MM.1S (cell line): Measurements from ENCODE around the gene PITX3.

Experiments
- DNase-seq: peaks from one replicate; pipeline ENCODE4 v3.0.0-alpha.2; 2015
- H2AFZ ChIP-seq: fragments of 300-600 bp; sonication (generic); 2 replicates; pipeline ENCODE4 v1.6.0; 2016; ENCODE audit warnings: antibody characterized with exemption, low read length
- H3F3A ChIP-seq: fragments of 300-600 bp; sonication (generic); 2 replicates; pipeline ENCODE4 v1.6.1; 2016; ENCODE audit warnings: mild to moderate bottlenecking, antibody characterized with exemption, low read length, moderate library complexity, mixed read lengths; ENCODE audit not compliant: insufficient read depth
- H3K27ac ChIP-seq: fragments of 300-600 bp; sonication (generic); 2 replicates; pipeline ENCODE4 v1.5.1; 2016; ENCODE audit warnings: mild to moderate bottlenecking, low read length
- H3K27me3 ChIP-seq: fragments of 300-600 bp; sonication (generic); replicated peaks from 2 replicates; pipeline ENCODE4 v1.6.0; 2016; ENCODE audit warnings: low read length; ENCODE audit not compliant: insufficient read depth
- H3K36me3 ChIP-seq: fragments of 300-600 bp; sonication (generic); replicated peaks from 2 replicates; pipeline ENCODE4 v1.6.1; 2016; ENCODE audit warnings: mild to moderate bottlenecking, low read length, mixed read lengths; ENCODE audit not compliant: insufficient read depth
- H3K4me1 ChIP-seq: fragments of 300-600 bp; sonication (generic); 2 replicates; pipeline ENCODE4 v1.6.1; 2016; ENCODE audit warnings: low read length, mixed read lengths
- H3K4me2 ChIP-seq: fragments of 300-600 bp; sonication (generic); 2 replicates; pipeline ENCODE4 v1.6.0; 2016; ENCODE audit warnings: low read depth, low read length
- H3K4me3 ChIP-seq: fragments of 300-600 bp; sonication (generic); 2 replicates; pipeline ENCODE4 v1.5.1; 2016; ENCODE audit warnings: low read length, mixed read lengths
- H3K79me2 ChIP-seq: fragments of 300-600 bp; sonication (generic); 2 replicates; pipeline ENCODE4 v1.6.1; 2016; ENCODE audit warnings: mixed run types, low read length, mixed read lengths
- H3K9ac ChIP-seq: fragments of 300-600 bp; sonication (generic); 2 replicates; pipeline ENCODE4 v1.6.1; 2016; ENCODE audit warnings: low read length, mixed read lengths
- H3K9me2 ChIP-seq: fragments of 300-600 bp; sonication (generic); replicated peaks from 2 replicates; pipeline ENCODE4 v1.6.1; 2016; ENCODE audit warnings: mild to moderate bottlenecking, low read length, mixed read lengths; ENCODE audit not compliant: insufficient read depth
- H3K9me3 ChIP-seq: fragments of 300-600 bp; sonication (generic); replicated peaks from 2 replicates; pipeline ENCODE4 v1.6.1; 2016; ENCODE audit warnings: mild to moderate bottlenecking, low read length, mixed read lengths; ENCODE audit not compliant: insufficient read depth
- H4K20me1 ChIP-seq: fragments of 300-600 bp; sonication (generic); 2 replicates; pipeline ENCODE4 v1.6.1; 2016; ENCODE audit warnings: mild to moderate bottlenecking, low read length, moderate library complexity, mixed read lengths; ENCODE audit not compliant: insufficient read depth
- EZH2 ChIP-seq: fragments of 300-600 bp; sonication (generic); optimal IDR thresholded peaks from 2 replicates; pipeline ENCODE3; 2017; ENCODE audit warnings: low read depth, mild to moderate bottlenecking, antibody characterized with exemption, low read length, mixed read lengths
- EZH2phosphoT487 ChIP-seq: fragments of 300-600 bp; sonication (generic); IDR thresholded peaks from 2 replicates; pipeline ENCODE4 v1.6.1; 2018; ENCODE audit warnings: antibody characterized with exemption, low read length
- TF ChIP-seq, protein P1 (sequence below): fragments of 300-600 bp; sonication (generic); IDR thresholded peaks from 2 replicates; pipeline ENCODE4 v1.5.1; 2016; ENCODE audit warnings: antibody characterized with exemption, low read length, mixed read lengths

Gene PITX3

DNA sequence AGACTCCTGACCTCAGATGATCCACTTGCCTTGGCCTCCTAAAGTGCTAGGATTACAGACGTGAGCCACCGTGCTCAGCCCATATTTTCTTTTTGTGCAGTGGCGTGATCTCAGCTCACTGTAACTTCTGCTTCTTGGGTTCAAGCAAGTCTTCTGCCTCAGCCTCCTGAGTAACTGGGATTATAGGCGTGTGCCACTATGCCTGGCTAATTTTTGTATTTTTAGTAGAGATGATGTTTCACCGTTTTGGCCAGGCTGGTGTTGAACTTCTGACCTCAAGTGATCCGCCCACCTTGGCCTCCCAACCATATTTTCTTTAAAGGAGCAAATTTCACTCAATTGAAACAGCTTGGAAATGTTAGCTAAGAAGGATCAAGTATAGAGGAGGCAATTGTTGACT is 20.5 kb upstream of the PITX3 start:
- DNase-seq = no peak
- Histone ChIP-seq H3K36me3 (peaks cover 8% of the 10 kb centered on the region; the same call in 1 of the 2 replicates), H3K27me3 (no peaks in the 10 kb centered on the region), H4K20me1 (peaks cover 10% of the 10 kb centered on the region; the same call in 1 of the 2 replicates), H3K27ac (no peak overlapping the region), H3K9me2 (no peaks in the 10 kb centered on the region), H3F3A (no peaks in the 10 kb centered on the region), H3K9me3 (no peaks in the 10 kb centered on the region), H3K79me2 (peaks cover 93% of the 10 kb centered on the region), H3K4me1 (no peaks in the 10 kb centered on the region), H3K9ac (no peak overlapping the region), H3K4me2 (no peak overlapping the region), H2AFZ (no peak overlapping the region), H3K4me3 (no peak overlapping the region)
- TF ChIP-seq, protein P1, sequence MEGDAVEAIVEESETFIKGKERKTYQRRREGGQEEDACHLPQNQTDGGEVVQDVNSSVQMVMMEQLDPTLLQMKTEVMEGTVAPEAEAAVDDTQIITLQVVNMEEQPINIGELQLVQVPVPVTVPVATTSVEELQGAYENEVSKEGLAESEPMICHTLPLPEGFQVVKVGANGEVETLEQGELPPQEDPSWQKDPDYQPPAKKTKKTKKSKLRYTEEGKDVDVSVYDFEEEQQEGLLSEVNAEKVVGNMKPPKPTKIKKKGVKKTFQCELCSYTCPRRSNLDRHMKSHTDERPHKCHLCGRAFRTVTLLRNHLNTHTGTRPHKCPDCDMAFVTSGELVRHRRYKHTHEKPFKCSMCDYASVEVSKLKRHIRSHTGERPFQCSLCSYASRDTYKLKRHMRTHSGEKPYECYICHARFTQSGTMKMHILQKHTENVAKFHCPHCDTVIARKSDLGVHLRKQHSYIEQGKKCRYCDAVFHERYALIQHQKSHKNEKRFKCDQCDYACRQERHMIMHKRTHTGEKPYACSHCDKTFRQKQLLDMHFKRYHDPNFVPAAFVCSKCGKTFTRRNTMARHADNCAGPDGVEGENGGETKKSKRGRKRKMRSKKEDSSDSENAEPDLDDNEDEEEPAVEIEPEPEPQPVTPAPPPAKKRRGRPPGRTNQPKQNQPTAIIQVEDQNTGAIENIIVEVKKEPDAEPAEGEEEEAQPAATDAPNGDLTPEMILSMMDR = no peak
- no peak for TF ChIP-seq EZH2phosphoT487

DNA sequence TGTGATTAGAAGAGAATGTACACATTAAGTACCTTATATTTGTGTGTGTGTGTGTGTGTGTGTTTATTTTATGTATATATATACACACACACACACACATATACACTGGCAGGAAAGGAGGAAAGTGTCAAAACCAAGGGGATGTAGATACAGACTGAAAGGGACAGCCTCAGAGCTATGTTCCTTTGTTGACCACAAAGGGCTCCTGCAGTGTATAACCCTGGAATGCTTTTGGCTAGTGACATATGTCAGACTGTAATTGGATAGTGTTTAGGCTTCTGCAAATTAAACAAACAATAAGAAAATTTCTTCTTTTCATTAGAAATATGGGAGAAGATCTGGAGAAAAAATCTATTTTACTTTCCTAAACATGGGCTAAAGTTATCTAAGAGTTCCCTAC is 19.9 kb upstream of the PITX3 start:
- Histone ChIP-seq H3K9me3 (no peaks in the 10 kb centered on the region), H3F3A (no peaks in the 10 kb centered on the region), H3K79me2 (peaks cover 93% of the 10 kb centered on the region), H3K27me3 (no peaks in the 10 kb centered on the region), H3K4me3 (no peak overlapping the region), H2AFZ (no peak overlapping the region), H3K27ac (no peak overlapping the region), H3K36me3 (peaks cover 8% of the 10 kb centered on the region; the same call in 1 of the 2 replicates), H4K20me1 (peaks cover 14% of the 10 kb centered on the region; the same call in 1 of the 2 replicates), H3K4me2 (no peak overlapping the region), H3K4me1 (no peaks in the 10 kb centered on the region), H3K9ac (no peak overlapping the region), H3K9me2 (no peaks in the 10 kb centered on the region)
- no peak for DNase-seq
- TF ChIP-seq EZH2 (no peak), EZH2phosphoT487 (no peak)
- TF ChIP-seq, protein P1 = no peak

DNA sequence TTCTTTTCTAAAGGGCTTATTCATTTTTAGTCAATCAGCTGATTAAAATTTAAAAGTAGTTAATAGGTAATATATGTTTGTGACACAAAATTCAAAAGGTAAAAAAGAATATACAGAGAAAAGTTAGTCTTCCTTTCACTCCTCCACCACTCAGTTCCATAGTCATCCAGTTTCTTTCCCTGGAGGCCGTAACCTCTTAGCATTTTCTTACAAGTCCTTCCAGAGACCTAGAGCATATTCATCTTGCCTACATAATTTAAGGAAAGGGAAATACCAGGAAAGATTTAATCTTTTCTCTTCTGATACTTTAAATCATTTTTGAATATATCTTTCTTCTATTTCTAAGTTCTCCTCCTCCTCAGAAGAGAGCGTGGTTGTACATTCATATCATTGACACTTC is 14.1 kb upstream of the PITX3 start:
- peaks cover 94% of the 10 kb centered on the region for H3K79me2 ChIP-seq
- H3K4me1 ChIP-seq = no peaks in the 10 kb centered on the region
- no peak for DNase-seq
- H3F3A ChIP-seq = no peaks in the 10 kb centered on the region
- no peak overlapping the region for H3K4me3 ChIP-seq
- H4K20me1 ChIP-seq = peaks cover 27% of the 10 kb centered on the region; the same call in 1 of the 2 replicates
- H3K9me2 ChIP-seq = no peaks in the 10 kb centered on the region
- H3K9me3 ChIP-seq = no peaks in the 10 kb centered on the region
- no peak overlapping the region for H3K4me2 ChIP-seq
- TF ChIP-seq, protein P1 = no peak
- TF ChIP-seq EZH2 (no peak), EZH2phosphoT487 (no peak)
- peaks cover 8% of the 10 kb centered on the region; the same call in 1 of the 2 replicates for H3K36me3 ChIP-seq
- no peak overlapping the region for H3K9ac ChIP-seq
- H3K27me3 ChIP-seq = no peaks in the 10 kb centered on the region
- H3K27ac ChIP-seq = no peak overlapping the region
- no peak overlapping the region for H2AFZ ChIP-seq
